Hypothalamus (tissue), 51 donors: ENCODE results near the gene FAM131A.

Experiments used
- DNase-seq, 51 donors: peaks; one replicate each; lab custom pipeline; 2025; lab: John Stamatoyannopoulos, UW

FAM131A gene, protein sequence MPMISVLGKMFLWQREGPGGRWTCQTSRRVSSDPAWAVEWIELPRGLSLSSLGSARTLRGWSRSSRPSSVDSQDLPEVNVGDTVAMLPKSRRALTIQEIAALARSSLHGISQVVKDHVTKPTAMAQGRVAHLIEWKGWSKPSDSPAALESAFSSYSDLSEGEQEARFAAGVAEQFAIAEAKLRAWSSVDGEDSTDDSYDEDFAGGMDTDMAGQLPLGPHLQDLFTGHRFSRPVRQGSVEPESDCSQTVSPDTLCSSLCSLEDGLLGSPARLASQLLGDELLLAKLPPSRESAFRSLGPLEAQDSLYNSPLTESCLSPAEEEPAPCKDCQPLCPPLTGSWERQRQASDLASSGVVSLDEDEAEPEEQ

DNA sequence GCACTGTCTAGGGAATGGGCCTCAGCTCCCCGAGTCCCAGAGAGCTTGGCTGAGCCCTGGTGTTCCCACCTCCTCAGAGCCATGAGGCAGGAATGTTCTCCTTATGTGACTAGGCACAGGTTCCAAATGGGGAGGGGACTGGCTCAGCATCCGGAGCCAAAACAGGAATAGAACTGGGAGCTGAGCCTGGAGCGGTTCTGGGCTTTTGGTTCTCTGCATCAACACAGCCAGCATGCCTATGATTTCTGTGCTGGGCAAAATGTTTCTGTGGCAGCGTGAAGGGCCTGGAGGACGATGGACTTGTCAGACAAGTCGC is at the start of gene FAM131A:
Gene FAM131A, plus strand, starts transcription at position 202 of the 316 bp plus-strand sequence. Its CDS starts 31 bp downstream, at position 233.
- DNase-seq, result peak in 33 of 51 donors; percentile 23 to 80 (median 56)

DNA sequence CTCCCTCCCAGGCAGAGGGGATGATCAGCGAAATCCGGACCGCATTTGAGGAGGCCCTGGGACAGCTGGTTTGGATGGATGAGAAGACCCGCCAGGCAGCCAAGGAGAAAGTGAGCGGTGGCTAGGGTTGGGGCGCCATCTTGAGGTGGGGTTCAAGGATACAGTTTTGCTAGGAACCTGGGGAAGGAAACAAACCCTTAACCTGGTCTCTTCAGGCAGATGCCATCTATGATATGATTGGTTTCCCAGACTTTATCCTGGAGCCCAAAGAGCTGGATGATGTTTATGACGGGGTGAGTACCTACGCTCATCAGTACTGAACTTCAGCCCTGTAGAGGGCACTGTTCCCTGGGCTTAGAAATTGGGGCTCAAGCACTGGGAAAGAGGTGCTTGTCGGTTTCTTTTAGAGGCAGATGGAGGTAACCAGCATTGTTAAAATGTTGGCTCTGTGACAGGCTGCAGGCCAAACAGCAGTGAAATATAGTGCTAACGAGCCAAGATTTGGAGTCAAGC is 47.9 kb upstream of the FAM131A start:
- DNase-seq, result peak in 28 of 51 donors; percentile 1 to 60 (median 17)

DNA sequence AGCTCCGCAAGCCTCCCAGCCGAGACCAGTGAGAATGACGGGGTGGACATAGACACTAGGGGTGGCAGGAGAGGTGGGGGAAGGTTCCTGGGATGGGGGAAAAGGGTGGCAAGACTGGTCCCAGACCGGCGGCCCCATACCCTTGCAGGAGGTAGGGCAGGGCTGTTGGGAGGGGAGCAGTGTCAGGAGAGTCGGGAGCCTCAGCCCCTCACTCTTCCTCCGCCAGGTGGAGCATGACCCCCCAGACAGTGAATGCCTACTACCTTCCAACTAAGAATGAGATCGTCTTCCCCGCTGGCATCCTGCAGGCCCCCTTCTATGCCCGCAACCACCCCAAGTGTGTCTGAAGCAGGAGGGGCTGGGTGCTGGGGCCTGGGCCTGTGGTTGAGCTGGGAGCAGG is 47.1 kb upstream of the FAM131A start:
- DNase-seq, result no peak

DNA sequence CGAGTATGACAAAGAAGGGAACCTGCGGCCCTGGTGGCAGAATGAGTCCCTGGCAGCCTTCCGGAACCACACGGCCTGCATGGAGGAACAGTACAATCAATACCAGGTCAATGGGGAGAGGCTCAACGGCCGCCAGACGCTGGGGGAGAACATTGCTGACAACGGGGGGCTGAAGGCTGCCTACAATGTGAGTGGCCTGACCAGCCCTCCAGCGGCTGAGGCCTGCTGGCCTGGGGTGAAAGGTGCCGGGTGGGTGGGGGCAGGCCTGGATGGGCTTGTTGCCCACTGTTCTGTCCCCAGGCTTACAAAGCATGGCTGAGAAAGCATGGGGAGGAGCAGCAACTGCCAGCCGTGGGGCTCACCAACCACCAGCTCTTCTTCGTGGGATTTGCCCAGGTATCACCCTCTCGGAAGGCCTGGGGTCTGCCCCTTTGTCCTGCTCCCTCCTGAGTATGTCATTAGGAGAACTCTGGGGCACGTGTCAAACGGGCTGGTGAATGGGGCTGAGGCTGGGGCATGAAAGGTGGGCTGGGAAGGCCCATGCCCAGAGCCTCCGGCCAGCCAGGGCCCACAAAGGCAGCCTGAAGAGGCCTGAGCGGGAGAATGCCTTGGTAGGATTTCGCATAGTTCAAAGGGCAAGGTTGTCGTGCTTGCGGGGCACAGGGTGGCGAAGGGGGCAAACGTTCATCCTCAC is 46.2 kb upstream of the FAM131A start:
- no peak for DNase-seq

DNA sequence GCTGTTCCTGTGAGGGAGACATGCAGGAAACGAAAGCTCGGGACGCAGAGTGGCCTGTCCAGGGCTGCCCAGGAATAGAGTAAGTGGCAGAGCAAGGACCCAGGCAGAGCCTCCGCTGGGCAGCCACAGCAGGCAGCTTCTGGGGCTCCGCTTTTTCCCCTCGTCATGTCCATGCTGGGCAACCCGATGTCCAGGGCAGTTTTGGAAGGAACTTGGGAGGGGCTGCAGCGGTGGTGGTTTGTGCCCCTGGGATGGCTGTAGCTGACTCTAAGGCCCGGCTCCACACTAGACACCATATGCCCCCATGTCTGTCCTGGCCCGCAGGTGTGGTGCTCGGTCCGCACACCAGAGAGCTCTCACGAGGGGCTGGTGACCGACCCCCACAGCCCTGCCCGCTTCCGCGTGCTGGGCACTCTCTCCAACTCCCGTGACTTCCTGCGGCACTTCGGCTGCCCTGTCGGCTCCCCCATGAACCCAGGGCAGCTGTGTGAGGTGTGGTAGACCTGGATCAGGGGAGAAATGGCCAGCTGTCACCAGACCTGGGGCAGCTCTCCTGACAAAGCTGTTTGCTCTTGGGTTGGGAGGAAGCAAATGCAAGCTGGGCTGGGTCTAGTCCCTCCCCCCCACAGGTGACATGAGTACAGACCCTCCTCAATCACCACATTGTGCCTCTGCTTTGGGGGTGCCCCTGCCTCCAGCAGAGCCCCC is 45.5 kb upstream of the FAM131A start:
- no peak for DNase-seq

DNA sequence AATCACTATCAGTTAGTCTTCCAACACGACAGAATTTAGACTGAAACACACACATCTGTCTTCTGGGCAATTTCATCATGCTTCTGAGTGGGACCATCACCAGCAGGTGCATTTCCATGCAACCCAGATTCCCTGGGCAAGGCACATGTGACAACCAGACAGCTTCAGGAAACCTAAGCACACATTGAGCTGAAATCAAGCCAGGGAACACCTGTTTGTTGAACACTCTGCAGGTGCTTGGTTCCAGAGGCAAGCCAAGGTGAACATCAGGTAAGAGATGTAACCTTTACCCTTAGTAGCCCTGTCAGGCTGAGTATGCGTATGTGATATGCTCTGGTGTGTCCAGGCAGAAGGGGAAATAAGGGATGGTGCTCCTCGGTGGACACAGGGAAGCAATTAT is 41.6 kb upstream of the FAM131A start:
- no peak for DNase-seq

DNA sequence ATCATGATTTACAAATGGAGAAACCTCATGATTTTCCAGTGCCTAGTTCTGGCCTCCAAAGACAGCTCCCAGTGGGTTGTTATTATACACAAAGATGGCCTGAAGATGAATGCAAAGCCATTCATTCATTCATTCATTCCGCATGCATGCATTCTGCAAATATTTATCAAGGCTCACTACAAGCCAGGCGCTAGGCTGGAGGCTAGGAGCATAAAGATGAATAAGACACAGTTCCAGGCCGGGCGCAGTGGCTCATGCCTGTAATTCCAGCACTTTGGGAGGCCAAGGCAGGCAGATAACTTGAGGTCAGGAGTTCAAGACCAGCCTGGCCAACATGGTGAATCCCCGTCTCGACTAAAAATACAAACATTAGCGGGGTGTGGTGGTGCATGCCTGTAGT is 40.8 kb upstream of the FAM131A start:
- no peak for DNase-seq

DNA sequence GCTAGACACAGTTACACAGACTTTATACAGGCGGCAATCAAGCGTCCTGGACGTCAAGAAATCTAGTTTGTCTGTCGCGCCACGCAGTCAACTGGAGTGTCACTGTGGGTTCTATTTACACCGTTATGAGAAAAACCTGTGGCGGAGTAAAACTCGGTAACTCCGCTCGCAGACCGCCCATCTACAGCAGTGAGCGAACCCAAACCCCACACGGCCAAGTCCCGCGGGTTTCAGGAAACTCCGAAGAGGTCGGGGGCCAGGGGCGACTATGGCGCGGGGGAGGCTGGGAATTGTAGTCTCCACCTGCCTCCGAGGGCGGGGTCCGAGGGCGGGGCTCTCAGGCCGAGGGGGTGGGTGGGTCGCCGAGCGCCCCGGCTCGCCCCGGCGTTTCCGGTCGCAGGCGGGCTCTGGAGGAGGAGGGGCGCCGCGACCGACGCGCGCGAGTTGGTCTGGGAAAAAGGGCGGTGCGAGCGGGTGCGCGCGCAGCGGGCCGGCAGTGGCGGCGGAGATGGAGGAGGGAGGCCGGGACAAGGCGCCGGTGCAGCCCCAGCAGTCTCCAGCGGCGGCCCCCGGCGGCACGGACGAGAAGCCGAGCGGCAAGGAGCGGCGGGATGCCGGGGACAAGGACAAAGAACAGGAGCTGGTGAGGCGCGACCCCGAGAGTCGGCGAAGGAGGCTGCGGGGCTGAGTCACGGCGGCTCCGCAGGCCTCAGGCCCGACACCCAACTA is 38.5 kb upstream of the FAM131A start, which contains the start of gene PSMD2:
Gene PSMD2, plus strand, starts transcription at position 483 of the 729 bp plus-strand sequence. Its CDS starts 26 bp downstream, at position 509.
- peak; percentile 68 to 99 (median 95) for DNase-seq

DNA sequence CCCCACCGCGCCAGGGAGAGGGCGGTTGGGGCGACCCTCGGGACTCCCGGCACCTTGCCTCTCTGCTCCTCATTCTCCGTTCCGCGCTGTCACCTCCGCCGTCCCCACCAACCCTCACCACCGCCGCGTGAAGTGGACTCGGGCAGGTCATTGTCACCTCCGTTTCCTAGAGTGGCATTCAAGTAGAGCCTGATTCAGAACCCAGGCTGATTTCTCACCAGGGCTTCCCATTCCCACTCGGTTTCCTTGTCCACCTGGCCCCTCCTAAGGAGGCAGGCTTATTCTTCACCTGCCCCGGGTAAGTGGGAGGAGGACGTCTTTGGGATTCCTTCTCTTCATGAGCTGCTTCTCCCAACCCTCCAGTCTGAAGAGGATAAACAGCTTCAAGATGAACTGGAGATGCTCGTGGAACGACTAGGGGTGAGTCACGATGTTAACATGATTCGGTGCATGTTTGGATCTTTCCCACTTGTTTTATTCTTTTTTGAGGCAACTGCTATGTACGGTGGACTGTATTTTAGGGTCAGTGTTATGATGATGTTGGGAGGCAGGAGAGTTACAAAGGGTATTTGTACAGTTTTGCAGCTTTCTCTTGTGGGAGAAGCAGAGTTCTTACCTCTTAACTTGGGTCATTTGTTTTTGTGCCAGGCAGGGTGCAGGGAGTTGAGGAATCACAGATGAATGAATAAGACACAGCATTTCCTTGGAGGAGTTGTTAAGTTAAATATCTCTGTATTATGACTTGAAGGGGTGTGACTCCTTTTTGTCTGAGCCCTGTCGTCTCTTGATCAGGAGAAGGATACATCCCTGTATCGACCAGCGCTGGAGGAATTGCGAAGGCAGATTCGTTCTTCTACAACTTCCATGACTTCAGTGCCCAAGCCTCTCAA is 37.7 kb upstream of the FAM131A start:
- DNase-seq, result peak in 1 of 51 donors; percentile 33

DNA sequence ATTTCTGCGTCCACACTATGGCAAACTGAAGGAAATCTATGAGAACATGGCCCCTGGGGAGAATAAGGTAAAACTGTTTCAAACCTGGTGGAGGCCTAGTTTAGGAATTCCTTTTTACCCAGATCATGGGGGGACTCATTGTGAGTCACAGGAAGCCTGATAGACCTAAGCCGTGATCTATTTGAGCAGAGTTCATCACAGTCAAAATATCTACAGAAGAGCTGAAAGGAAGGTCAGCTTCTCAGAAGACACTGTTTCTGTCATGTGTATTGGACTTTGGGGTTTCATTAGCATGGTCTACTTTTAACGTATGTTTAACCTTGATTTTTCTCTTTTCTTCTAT is 37.1 kb upstream of the FAM131A start:
- DNase-seq, result no peak

DNA sequence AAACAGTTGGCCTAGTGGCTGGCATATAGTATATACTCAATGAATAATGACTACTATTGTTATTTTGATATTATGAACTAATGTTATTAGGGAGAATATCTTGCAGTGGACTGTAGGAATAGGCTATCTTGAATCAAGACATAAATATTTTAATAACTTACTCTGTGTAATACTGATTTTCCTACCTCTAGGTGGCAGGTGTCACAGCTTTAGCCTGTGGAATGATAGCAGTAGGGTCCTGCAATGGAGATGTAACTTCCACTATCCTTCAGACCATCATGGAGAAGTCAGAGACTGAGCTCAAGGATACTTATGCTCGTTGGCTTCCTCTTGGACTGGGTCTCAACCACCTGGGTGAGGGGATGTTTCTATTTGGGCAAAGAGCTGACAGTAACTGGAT is 31.8 kb upstream of the FAM131A start:
- no peak for DNase-seq

DNA sequence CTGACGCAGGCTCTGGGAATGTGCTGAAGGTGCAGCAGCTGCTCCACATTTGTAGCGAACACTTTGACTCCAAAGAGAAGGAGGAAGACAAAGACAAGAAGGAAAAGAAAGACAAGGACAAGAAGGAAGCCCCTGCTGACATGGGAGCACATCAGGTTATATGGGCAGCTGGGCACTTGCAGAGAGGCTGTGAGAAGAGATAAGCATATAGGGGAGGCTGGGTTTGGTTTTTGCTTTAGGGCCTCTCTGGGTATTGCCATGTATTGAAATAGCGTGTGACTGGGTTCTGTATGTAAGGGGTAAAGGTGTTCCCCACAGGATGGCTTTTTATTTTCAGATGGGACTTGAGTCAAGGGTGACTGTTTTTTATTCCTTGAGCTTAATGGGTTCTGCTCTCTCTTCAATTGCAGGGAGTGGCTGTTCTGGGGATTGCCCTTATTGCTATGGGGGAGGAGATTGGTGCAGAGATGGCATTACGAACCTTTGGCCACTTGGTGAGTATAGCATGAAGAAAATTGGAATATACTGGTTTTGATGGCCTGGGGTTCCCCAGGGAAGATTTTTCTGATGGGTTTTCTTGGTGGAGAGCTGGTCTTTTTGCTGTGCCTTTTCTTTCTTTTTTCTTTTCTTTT is 30.9 kb upstream of the FAM131A start:
- no peak for DNase-seq

DNA sequence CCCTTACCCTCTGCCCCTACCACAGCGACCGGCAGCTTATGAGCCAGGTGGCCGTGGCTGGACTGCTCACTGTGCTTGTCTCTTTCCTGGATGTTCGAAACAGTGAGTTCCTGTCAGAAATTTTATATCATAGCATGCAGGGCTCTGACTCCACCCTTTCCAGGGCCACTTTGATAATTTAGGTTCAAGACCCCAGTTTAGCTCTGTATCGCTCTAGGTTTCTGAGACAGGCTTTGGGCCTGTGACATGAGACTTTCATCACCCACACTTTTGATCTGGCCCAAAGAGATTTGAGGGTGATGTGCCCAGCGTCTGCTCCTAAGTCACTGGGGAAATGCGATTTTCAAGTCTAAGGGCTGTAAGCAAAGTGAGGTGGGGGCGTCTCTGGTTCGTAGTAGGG is 29.5 kb upstream of the FAM131A start:
- DNase-seq, result no peak

DNA sequence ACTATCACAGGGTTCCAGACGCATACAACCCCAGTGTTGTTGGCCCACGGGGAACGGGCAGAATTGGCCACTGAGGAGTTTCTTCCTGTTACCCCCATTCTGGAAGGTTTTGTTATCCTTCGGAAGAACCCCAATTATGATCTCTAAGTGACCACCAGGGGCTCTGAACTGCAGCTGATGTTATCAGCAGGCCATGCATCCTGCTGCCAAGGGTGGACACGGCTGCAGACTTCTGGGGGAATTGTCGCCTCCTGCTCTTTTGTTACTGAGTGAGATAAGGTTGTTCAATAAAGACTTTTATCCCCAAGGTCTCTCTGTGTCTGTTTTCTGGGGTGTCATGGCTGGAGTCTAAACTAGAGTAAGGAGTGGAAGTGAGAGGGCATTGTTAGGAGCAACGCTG is 28.7 kb upstream of the FAM131A start:
- no peak for DNase-seq

DNA sequence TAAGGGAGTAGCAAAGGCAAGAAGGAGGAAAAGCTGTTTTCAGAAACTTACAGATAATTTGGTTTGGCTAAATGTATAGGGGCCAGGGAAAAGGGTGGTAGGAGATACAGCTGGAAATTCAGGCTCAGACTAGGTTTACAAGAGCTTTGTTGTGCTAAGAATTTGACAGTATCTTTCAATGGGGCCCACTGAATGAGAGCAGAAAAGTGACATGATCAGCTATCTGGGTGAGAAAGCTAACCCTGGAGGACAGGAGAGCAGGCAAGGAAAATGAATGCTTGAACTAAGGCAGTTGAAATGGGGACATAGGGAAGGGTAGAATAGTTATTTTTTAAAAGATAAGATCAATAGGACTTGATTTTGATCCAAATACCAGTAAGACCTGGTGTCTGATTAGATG is 25.8 kb upstream of the FAM131A start:
- no peak for DNase-seq

DNA sequence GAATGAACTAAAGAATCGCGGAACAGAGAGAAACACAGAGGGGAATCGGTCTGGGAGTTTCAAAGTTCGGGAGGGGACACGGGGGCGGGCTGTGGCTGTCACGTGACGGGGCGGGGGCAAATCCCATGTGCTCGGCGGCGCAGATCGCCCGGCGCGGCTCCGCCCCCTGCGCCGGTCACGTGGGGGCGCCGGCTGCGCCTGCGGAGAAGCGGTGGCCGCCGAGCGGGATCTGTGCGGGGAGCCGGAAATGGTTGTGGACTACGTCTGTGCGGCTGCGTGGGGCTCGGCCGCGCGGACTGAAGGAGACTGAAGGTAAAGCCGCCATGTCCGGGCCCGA is 23.1 kb upstream of the FAM131A start, which contains the start of gene EIF4G1:
Gene EIF4G1, plus strand, starts transcription at position 244 of the 337 bp plus-strand sequence. CDS start 1,191 bp downstream, outside the sequence.
- peak; percentile 54 to 95 (median 88) for DNase-seq

DNA sequence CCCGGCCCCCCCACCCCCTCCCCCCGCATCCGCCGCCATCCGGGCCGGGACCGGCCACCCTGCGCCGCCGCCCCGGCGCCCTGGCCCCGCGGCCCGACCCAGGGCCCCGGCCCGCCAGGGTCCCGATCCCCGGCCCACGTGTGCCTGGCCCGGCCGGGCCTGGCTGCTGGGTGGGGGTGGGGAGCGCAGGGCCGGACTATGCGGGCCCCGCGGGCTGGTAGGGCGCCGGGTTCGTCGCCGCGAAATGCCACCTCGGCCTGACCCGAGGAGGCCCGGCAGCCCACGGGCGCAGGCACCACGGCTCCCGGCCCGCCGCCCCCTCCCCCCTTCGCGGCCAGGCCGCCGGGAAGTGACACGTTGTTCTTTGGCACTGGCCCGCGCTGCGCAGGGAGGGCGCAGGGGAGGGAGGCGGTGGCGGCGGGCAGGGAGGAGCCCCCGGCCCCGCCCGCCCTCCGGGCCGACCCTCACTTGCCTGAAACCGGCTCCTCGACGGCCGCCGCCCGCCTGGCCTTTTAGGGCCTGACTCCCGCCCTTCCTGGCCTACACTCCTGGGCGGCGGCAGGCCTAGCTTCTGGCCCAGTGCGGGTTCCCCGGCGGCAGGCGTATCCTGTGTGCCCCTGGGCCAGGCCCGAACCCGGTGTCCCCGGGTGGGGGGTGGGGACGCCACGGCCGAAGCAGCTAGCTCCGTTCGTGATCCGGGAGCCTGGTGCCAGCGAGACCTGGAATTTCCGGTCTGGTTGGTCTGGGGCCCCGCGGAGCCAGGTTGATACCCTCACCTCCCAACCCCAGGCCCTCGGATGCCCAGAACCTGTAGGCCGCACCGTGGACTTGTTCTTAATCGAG is 22.5 kb upstream of the FAM131A start:
- peak in 44 of 51 donors; percentile 26 to 78 (median 54) for DNase-seq

DNA sequence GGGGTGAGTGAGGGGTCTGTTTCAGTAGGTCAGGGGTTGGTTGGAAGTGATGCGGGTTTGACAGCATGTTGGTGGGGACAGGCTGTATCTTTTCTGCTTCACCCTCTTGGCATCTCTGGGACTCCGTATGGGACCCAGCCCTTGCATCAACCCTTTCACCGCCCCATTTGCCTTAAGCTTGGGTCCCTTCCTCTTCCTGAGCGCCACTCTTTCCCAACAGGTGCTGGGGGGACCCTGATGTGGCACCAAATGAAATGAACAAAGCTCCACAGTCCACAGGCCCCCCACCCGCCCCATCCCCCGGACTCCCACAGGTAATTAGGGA is 21.9 kb upstream of the FAM131A start:
- peak in 1 of 51 donors; percentile 50 for DNase-seq
